Breast epithelium (tissue), 4 donors: ENCODE data around the gene PLEKHA6. TPM values are rescaled to one million over a fixed set of nuclear protein-coding genes. Genes with fewer than 3 reads are reported as not detected.

Experiments
- DNase-seq, 2 donors: peaks; one replicate each; pipeline ENCODE4 v3.0.0-alpha.2; 2019; ENCODE audit warnings: low spot score in 2 of 2
- H3K27ac ChIP-seq, 2 donors: fragments of 200-600 bp; sonication (generic) in 1 of 2; one replicate each; pipeline ENCODE4 v1.5.1; 2016 to 2019; ENCODE audit warnings: mild to moderate bottlenecking in 1 of 2
- H3K27me3 ChIP-seq, 2 donors: fragments of 200-600 bp; sonication (generic) in 1 of 2; one replicate each; pipeline versions ENCODE4 v1.5.1 to v1.6.0; 2017 to 2019; ENCODE audit warnings: control low read depth in 1 of 2, mild to moderate bottlenecking in 1 of 2
- H3K36me3 ChIP-seq: fragments of 200-600 bp; one replicate; pipeline ENCODE4 v1.5.1; 2019
- H3K4me1 ChIP-seq, 2 donors: fragments of 200-600 bp; sonication (generic); one replicate each; pipeline ENCODE4 v1.5.1; 2016 to 2019; ENCODE audit warnings: control low read depth in 1 of 2
- H3K4me3 ChIP-seq, 3 donors: fragments of 200-600 bp; sonication (generic); 1 replicate in 2 of 3; 2 replicates in 1 of 3; pipeline ENCODE4 v1.5.1; 2016 to 2019; ENCODE audit warnings: mild to moderate bottlenecking in 3 of 3, moderate library complexity in 2 of 3
- H3K9me3 ChIP-seq, 2 donors: fragments of 200-600 bp; sonication (generic) in 1 of 2; one replicate each; pipeline ENCODE4 v1.5.1; 2016 to 2019; ENCODE audit warnings: control low read depth in 1 of 2
- POLR2A ChIP-seq: fragments of 450-650 bp; IDR thresholded peaks from one replicate; pipeline ENCODE4 v1.6.1; 2016; ENCODE audit warnings: antibody characterized with exemption, mild to moderate bottlenecking, moderate library complexity
- POLR2AphosphoS5 ChIP-seq, 3 donors: sonication (generic); formaldehyde crosslinking; IDR thresholded peaks; one replicate each; pipeline ENCODE4 v1.6.1; 2017; ENCODE audit warnings: antibody characterized with exemption in 3 of 3
- intact Hi-C: fragments of 100-400 bp; cut with DNase I; formaldehyde crosslinking; loops from one replicate; pipeline ENCODE4 v1.15.1; 2023; ENCODE audit warnings: low total_unique reads
- total RNA-seq, 3 donors: library from RNA; depleted of rRNA; stranded (reverse); fragments of >200 nt; gene quantifications; one replicate each; pipeline ENCODE4 v1.1.0, GENCODE V29; 2016
- TF ChIP-seq, protein P1 (sequence below), 3 donors: fragments of 450-650 bp; IDR thresholded peaks; one replicate each; pipeline ENCODE4 v1.5.1; 2016 to 2017; ENCODE audit warnings: antibody characterized with exemption in 3 of 3, mild to moderate bottlenecking in 3 of 3, moderate library complexity in 3 of 3

PLEKHA6 gene
- total RNA-seq, 3 donors from 2014 or later, result 1.4 to 34.0 (median 17.7) TPM

DNA sequence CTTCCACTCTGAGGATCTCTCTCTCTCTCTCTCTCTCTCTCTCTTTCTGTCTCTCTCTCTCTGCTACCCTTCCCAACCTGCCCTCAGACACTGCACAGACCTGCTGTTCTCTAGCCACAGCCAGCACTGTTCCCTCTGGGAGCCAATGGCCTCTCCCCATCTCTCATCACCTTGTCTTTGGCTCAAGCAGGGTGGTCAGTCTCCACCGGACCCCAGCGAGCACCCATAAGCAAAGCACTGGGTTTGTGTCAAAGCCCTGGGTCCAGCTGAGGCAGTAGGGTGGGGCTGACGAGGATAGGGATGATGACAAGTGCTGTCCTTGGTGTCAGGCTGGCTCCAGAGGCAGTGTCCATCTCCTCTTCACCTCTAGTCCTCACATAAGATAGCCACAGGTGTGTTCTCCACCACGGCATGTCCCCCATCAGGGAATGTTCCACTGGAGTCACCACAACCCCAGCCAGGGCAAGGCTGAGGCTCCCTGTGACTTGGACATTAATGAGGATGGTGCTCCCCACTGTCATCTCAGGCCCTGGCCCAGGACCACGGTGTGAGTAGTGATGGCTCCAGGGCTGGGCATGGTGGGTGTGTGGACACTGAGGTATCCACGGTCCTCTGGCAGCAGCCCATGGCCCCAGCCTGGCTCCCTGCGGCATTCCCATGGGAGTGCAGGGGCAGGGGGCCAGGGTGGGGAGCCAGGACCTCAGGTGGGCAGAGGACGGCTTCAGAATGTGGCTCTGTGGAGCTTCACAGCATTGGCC lies 137.5 kb downstream of the PLEKHA6 start:
- intact Hi-C loops, result no loop called here
- Histone ChIP-seq H3K4me3 (no peak overlapping the region), H3K4me1 (peaks cover 0 to 4% of the 10 kb centered on the region in 2 donors), H3K27me3 (no peaks in the 10 kb centered on the region), H3K9me3 (no peaks in the 10 kb centered on the region), H3K27ac (no peak overlapping the region), H3K36me3 (no peaks in the 10 kb centered on the region)
- DNase-seq, result no peak
- TF ChIP-seq, protein P1, sequence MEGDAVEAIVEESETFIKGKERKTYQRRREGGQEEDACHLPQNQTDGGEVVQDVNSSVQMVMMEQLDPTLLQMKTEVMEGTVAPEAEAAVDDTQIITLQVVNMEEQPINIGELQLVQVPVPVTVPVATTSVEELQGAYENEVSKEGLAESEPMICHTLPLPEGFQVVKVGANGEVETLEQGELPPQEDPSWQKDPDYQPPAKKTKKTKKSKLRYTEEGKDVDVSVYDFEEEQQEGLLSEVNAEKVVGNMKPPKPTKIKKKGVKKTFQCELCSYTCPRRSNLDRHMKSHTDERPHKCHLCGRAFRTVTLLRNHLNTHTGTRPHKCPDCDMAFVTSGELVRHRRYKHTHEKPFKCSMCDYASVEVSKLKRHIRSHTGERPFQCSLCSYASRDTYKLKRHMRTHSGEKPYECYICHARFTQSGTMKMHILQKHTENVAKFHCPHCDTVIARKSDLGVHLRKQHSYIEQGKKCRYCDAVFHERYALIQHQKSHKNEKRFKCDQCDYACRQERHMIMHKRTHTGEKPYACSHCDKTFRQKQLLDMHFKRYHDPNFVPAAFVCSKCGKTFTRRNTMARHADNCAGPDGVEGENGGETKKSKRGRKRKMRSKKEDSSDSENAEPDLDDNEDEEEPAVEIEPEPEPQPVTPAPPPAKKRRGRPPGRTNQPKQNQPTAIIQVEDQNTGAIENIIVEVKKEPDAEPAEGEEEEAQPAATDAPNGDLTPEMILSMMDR (IDR thresholded peaks at IDR 0.05), result no peak
- no peak for TF ChIP-seq POLR2AphosphoS5 (IDR thresholded peaks at IDR 0.05)
- TF ChIP-seq POLR2A, result no peak

DNA sequence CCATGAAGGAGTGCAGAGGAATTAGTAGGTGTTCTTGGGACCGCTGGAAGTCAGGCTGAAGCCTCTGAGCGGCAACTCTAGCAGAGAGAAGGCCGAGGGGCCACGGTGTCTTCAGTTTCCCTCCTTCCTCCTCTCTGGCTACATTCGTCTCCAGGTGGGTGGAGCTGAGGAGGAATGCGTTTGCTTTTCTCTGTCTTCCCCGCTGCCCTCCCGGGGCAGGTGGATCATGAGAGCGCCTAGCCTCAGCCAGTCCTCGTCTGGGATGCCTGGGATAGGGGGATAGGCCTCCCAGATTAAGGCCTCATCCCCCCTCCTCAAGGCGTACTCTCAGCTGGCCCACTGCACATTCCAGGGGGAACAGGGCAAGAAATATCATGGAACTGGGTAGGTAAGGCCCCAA lies 138.5 kb downstream of the PLEKHA6 start:
- no peaks in the 10 kb centered on the region for H3K9me3 ChIP-seq
- DNase-seq, result no peak
- no peaks in the 10 kb centered on the region for H3K36me3 ChIP-seq
- H3K27ac ChIP-seq, result no peak overlapping the region
- H3K27me3 ChIP-seq, result no peaks in the 10 kb centered on the region
- H3K4me1 ChIP-seq, result peaks cover 0 to 4% of the 10 kb centered on the region in 2 donors
- TF ChIP-seq POLR2A (no peak), POLR2AphosphoS5 (IDR thresholded peaks at IDR 0.05) (no peak)
- TF ChIP-seq, protein P1 (IDR thresholded peaks at IDR 0.05), result no peak
- no peak overlapping the region for H3K4me3 ChIP-seq
- intact Hi-C loops, result no loop called here

DNA sequence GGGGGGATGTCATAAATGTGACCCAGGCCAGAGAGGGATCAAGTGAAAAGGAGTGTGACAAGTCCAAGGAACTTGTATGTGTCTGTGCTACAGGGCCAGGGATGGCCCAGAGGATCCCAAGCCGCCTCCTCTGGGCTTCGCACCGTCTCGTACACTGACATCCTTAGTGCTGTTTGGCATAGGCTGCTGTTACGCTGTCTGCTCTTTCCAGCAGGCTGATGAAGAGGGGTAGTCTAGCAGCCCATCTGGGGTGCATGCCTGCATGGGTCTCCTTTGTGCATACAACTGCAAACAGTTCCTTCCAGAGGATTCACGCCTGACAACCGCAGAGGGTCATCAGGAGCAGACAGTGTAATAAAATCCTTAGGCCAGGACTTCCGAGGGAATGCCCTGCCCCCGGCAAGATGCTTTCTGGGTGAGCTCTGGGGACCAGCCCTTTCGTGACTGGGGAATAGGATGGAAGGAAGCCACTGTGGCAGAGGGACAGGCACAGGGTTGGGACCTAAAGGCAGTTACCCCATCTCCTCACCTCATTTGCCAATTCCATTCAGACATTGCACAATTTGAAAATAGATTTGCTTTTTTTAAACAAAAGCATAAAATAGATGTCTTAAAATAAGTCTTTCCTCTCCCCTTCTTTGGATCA lies 139.6 kb downstream of the PLEKHA6 start:
- DNase-seq, result no peak
- no peaks in the 10 kb centered on the region for H3K36me3 ChIP-seq
- H3K4me1 ChIP-seq, result no peaks in the 10 kb centered on the region
- H3K9me3 ChIP-seq, result no peaks in the 10 kb centered on the region
- TF ChIP-seq POLR2AphosphoS5 (IDR thresholded peaks at IDR 0.05), result no peak
- no peak for TF ChIP-seq POLR2A
- TF ChIP-seq, protein P1 (IDR thresholded peaks at IDR 0.05), result no peak
- intact Hi-C loops, result no loop called here
- H3K4me3 ChIP-seq, result no peak overlapping the region
- H3K27ac ChIP-seq, result no peak overlapping the region
- no peaks in the 10 kb centered on the region for H3K27me3 ChIP-seq

DNA sequence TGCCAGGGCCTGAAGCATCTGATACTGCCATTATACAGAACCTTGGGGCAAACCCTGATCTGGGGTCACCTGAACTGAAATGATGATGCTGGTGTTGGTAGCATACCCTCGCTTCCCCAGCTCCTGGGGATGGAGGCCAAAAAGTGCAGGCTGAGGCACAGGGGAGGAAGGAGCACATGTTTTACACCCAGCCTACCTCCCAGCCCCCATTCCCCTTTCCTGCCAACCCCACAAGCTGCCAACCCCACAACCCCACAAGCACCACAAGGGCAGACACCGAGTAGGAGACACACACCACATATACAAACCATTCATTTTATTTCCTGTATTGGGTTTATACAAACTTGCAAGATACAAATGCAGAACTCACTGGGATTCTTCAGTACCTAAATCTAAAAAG lies 141.2 kb downstream of the PLEKHA6 start:
- Histone ChIP-seq H3K4me3 (no peak overlapping the region), H3K27ac (no peak overlapping the region), H3K27me3 (no peaks in the 10 kb centered on the region), H3K36me3 (no peaks in the 10 kb centered on the region), H3K4me1 (no peaks in the 10 kb centered on the region), H3K9me3 (no peaks in the 10 kb centered on the region)
- intact Hi-C loops, result no loop called here
- no peak for DNase-seq
- TF ChIP-seq POLR2AphosphoS5 (IDR thresholded peaks at IDR 0.05) (no peak), POLR2A (no peak)
- TF ChIP-seq, protein P1 (IDR thresholded peaks at IDR 0.05), result no peak

DNA sequence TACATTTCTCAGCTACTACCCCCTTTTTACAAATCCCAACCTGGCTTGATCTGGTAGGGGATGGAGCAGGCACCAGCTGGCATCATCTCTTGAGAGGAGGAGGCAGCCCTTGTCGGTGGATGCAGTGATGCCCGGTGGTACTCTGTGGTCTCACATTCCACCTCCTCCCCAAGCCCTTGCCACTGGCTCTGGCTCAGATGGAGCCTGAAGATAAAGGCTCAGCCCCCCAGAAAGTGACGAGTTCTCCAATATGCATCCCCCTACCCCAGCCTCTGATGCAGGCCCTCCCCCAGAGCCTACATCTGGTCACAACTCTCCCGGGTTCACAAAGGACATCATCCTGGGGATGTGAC lies 142.1 kb downstream of the PLEKHA6 start:
- H3K36me3 ChIP-seq, result no peaks in the 10 kb centered on the region
- TF ChIP-seq POLR2A (no peak), POLR2AphosphoS5 (IDR thresholded peaks at IDR 0.05) (no peak)
- TF ChIP-seq, protein P1 (IDR thresholded peaks at IDR 0.05), result no peak
- intact Hi-C loops, result no loop called here
- no peaks in the 10 kb centered on the region for H3K27me3 ChIP-seq
- DNase-seq, result no peak
- H3K27ac ChIP-seq, result no peak overlapping the region
- H3K4me3 ChIP-seq, result no peak overlapping the region
- H3K4me1 ChIP-seq, result no peaks in the 10 kb centered on the region
- no peaks in the 10 kb centered on the region for H3K9me3 ChIP-seq
